DND-41 (cell line): ENCODE results near the gene CD82.

ENCODE experiments used
- CTCF ChIP-seq: IDR thresholded peaks from 2 replicates; pipeline ENCODE4 v1.5.1; 2012; ENCODE audit warnings: borderline replicate concordance, low read length, moderate library complexity, mild to moderate bottlenecking; ENCODE audit not compliant: poor library complexity, severe bottlenecking; ENCODE audit errors: extremely low read depth
- EZH2 ChIP-seq: IDR thresholded peaks from 3 replicates; pipeline ENCODE4 v1.6.1; 2012; ENCODE audit warnings: borderline replicate concordance, low read depth, mild to moderate bottlenecking, moderate library complexity, low read length, inconsistent platforms; ENCODE audit not compliant: severe bottlenecking

DNA sequence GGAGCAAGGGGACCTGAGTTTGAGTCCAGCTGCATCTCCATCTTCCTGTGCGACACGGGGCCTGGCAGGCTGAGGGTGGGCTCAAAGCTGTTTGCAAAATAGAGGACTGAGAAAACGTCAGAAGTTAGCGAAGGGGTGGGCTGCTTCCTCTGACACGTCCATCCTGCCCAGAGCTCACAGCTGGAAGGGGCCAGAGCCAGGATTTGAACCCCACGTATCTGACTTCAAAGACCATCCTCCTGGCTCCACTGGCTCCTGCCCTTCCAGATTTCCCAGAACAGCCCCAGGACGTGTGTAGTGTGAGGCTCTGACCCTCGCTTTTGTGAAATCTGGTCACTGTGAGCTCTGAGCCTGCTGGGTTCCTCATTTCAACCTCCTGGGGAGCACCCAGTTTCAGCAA is 56.3 kb downstream of the CD82 start:
- no peak for TF ChIP-seq CTCF
- TF ChIP-seq EZH2 = no peak
